Hematopoietic multipotent progenitor cell treated with erythropoietin and hydrocortisone succinate and interleukin-3 and kit ligand, for 6 days (in vitro differentiated cells): ENCODE measurements around the gene EXOC4.

Source experiments
- DNase-seq: peaks from one replicate; pipeline ENCODE4 v3.0.0-alpha.2; 2015

The EXOC4 gene

GRCh38 chr7:134062460-134062859 is 809.6 kb downstream of the EXOC4 start:
- no peak for DNase-seq

DNA sequence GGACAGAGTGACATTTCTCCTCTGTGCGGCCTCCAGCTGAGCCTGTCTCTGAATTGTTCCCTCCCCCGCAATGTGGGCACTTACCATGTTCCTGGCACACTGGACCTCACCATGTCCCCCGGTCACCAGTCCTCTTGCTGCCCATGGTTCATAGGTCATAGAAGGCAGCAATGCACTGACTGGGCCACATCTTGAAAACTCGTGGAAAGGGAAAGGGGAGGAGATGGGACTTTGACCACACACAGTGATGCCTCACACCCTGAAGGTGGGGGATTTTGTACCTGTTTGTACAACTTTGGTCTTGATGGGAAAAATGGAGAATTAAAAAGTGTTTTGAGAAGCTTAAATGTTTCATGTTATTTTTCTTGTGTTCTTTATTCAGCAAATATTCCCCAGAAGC is 812.5 kb downstream of the EXOC4 start:
- no peak for DNase-seq

DNA sequence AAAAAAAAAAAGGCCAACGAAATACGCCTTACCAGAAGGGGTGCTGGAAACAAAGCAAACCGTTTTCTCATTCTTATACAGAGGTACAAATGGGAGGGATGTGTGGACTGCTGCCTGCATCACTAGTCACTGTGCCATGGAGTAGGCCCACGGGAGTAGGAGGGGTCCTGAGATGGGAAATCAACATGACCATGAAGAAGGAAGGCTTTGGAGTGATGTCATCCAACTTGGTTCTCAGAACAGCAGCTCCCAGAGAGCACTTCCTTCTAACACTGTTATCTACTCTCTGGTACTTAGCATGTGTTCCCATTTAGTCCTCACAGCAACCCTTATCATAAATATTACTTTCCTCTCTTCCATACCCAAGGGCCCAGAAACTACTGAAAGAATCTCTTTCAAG is 814.3 kb downstream of the EXOC4 start:
- peak; percentile 5 for DNase-seq

GRCh38 chr7:134068670-134069069 is 815.8 kb downstream of the EXOC4 start:
- no peak for DNase-seq

DNA sequence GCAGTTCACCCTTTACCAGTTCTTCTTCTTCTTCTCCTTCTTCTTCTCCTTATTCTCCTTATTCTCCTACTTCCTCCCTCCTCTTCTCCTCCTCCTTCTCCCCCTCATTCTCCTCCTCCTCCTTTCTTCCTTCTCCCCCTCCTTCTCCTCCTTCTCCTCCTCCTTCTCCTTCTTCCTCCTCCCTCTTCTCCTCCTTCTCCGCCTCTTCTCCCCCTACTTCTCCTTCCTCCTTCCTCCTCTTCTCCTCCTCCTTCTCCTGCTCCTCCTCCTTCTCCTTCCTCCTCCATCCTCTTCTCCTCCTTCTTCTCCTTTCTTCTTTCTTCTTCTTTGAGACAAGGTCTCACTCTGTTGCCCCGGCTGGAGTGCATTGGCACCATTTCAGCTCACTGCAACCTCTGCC is 816.3 kb downstream of the EXOC4 start:
- no peak for DNase-seq

DNA sequence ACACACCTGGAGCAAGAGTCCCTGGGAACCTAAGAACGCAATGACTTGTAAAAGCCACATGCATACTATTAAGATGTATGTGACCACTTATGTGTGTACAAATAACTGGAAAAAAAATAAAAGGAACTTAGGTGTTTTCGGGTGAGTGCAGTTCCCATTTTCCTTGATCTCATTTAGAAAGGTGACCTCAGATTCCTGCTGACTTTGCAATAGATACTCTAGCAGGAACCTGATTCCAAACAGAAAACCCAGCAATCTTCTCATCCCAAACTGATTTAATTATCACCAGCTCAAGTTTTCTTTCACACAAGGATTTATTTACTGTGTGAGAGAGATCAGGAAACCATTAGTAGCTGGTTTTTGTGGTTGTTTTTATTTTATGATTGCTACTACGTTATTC is 817.8 kb downstream of the EXOC4 start:
- no peak for DNase-seq

GRCh38 chr7:134071355-134072331 is 818.8 kb downstream of the EXOC4 start:
- DNase-seq, result no peak

DNA sequence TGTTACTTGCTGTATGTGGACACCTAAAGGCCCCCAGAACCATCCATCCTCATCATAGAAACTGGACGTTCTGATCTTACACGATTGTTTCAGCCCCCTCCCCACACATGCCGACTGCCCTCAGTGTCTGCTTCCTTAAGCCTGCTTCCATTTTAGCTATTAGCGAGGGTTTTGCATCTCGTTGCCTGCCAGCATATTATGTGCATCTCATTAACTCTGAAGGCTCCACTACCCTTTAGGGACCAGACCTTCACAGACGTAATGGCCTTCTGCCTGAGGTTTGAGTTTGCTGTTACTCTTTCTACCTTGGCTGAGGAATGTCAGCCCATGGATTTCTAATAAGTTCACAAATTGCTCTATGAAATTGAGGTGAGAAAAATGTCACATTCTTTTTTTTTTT is 820.4 kb downstream of the EXOC4 start:
- DNase-seq, result no peak

GRCh38 chr7:134075799-134076198 is 822.9 kb downstream of the EXOC4 start:
- DNase-seq, result no peak

- peak; percentile 13 for DNase-seq
Observed at GRCh38 chr7:134077560-134077959, 824.7 kb downstream of the EXOC4 start.

DNA sequence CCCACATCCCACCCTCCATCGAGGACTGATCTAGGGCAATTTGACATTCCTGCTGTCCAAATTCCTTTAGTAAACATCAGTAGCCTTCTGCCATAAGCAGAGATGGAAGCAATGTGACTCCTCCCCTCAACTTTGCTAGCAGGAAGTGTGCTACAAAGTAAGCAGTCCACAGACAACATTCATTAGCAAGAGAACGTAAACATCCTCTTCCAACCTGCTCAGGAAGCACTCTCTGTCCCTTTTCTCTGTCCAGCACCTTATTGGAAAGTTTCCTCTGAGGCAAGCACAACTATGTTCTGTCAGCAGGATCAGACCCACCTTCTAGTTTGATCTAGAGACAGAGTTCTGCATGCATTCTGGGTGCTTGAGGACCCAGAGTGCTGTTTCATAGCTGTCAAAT is 826.1 kb downstream of the EXOC4 start:
- no peak for DNase-seq

DNA sequence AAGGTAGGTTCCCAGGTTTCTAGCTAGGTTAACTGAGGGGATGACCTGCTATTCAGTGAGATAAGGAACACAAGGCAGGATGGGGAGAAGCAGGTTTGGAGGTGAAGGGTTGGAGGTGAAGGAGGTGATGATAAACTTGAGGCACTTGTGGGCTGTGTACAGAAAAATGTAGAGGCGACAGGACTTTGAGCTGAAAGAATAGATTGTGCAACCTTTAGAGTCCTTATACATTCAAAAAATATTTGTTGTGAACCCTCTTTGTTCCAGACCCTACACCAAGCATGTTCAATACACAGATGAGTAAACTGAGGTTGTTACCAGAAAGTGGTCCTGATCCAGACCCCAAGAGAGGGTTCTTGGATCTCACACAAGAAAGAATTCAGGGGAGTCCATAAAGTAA is 828.8 kb downstream of the EXOC4 start:
- no peak for DNase-seq

DNA sequence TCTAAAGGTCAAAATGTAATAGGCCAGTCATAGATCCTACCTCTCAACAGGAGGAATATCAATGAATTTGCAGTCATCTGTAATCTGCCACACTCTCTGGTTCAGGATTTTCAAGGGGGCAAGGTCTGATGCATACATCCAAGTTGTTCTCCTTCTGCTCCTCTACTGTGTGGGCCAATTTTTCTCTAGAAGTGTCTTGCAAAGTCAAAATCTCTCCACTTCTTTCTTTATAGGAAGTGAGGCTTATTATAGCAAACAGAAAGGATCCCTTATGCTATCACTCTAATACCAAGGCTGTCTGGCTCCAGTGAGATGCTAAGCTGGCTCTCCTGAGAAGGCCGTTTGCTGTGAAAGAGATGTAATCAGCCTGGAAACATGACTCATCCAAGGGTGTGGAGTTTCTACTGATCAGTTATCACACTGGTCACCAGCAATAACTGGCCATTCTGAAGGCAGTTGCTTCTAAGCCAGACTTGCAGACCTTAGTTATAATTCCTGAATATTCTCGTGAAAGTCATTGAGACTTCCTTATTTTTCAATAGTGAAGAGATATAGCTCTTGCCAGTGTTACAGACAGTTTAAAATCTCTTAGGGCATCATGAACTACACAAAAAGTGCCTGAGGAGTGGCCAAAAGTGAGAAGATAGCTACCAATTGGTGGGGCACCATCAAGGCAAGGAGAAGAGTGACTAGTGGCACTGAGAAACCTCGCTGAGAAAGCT is 831.0 kb downstream of the EXOC4 start:
- peak; percentile 30 for DNase-seq

DNA sequence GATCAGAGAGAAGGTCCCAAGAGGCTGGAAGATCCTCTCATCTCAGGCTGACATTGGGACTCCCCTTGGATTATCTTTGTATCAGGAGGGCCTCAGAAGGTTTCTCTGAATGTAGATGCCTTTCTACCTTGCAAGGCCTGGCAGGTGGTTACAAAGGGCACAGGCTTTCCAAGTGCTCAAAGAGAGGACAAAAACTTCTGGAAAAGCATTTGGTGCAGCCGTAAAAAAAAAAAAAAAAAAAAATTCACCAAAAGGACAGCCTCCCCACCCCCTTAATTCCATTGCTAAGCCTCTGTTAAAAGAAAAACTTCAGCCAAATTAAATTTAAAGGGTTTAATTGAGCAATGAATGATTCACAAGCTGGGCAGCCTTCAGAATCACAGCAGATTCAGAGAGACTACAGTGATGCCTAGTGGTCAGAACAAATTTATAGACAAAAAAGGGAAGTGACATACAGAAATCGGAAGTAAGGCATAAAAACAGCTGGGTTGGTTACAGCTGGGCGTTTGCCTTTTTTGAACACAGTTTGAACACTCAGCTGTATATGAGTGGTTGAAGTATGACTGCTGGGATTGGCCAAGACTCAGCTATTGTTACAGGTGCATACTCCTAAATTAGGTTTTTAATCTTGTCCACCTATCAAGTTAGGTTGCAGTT is 831.7 kb downstream of the EXOC4 start:
- DNase-seq, result peak; percentile 39

DNA sequence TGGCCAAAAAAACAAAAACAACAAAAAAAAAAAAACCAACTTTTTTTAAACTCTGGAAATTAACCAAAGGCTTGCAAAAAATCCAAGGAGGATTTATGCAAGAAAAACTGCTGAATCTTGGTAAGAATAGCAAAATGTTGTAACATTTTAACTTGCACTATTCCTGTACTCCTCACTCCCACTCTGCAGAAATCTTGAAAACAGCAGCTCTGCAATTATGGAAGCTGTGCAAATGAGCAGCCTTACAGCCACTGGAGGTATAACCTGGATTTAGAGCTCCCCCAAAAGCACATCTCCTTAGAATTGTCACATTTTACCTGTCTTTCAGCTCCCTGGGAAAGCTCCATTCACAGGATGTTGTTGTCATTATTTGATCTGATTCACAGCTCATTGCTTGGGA is 832.4 kb downstream of the EXOC4 start:
- no peak for DNase-seq

GRCh38 chr7:134086998-134087735 is 834.3 kb downstream of the EXOC4 start:
- no peak for DNase-seq

DNA sequence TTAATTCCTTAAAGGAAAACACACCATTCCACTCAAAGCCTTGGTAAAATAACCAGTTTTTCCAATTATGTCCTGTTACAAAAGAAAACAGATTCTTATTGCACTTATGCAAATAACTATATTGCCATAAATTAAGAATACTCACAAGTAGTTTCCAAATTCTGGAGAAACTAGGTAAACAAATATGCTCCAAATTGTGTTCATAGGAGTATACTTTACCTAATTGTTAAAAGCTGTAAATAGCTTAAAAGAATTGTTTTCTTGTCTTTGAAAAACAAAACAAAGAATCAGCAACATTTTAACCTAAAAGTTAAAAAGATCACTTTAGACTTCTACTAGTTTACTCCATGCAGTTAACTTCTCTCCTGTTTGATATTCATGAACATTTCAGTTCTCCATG is 835.3 kb downstream of the EXOC4 start:
- DNase-seq, result no peak

- no peak for DNase-seq
Observed at GRCh38 chr7:134089446-134089845, 836.6 kb downstream of the EXOC4 start.

GRCh38 chr7:134098072-134098471 is 845.2 kb downstream of the EXOC4 start:
- DNase-seq, result no peak

- DNase-seq, result peak; percentile 9
Observed at GRCh38 chr7:134101716-134102115, 848.8 kb downstream of the EXOC4 start.

- DNase-seq, result no peak
Observed at GRCh38 chr7:134104166-134104565, 851.3 kb downstream of the EXOC4 start.

- DNase-seq, result no peak
Observed at GRCh38 chr7:134105841-134106240, 853.0 kb downstream of the EXOC4 start.

GRCh38 chr7:134108802-134109201 is 855.9 kb downstream of the EXOC4 start:
- DNase-seq, result no peak
